Measurements from ENCODE around the gene RNF114.

The RNF114 gene

DNA sequence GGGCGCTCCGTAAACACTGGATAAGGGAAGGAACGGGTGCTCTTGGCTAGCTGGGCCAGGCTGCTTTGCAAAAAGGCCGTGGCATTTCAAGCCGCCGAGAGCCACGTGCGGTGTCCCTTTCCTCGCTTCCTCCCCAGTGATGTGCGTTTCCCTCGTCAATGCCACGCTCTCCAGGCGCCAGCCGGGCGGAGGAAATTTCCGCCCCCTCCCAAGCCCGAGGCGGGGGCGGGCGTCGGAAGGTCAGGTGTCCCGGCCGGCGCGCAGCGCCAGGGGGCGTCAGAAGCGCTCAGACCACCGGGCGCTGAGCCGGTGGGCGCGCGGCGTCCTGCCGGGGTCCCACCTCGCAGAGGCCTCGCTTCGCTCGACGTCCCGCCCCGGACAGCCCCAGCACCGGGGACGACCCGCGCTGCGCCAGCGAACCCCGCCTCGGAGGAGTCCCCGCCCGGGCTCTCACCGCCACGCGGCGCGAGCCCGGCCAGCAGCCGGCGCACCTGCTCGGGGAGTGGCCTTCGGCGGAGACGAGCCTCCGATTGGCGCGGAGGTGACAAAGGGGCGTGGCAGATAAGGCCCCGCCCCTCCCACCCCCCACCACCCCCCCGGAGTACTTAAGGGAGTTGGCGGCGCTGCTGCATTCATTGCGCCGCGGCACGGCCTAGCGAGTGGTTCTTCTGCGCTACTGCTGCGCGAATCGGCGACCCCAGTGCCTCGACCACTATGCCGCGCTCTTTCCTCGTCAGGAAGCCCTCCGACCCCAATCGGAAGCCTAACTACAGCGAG lies 46.3 kb downstream of the RNF114 start, which contains the start of gene SNAI1:
TSS of gene SNAI1 (plus strand) at position 635 of the 777 bp plus-strand sequence. CDS start at position 715, 80 bp downstream.
- H3K4me3 Mint-ChIP-seq, result peak within 1 kb of the TSS; percentile 77

DNA sequence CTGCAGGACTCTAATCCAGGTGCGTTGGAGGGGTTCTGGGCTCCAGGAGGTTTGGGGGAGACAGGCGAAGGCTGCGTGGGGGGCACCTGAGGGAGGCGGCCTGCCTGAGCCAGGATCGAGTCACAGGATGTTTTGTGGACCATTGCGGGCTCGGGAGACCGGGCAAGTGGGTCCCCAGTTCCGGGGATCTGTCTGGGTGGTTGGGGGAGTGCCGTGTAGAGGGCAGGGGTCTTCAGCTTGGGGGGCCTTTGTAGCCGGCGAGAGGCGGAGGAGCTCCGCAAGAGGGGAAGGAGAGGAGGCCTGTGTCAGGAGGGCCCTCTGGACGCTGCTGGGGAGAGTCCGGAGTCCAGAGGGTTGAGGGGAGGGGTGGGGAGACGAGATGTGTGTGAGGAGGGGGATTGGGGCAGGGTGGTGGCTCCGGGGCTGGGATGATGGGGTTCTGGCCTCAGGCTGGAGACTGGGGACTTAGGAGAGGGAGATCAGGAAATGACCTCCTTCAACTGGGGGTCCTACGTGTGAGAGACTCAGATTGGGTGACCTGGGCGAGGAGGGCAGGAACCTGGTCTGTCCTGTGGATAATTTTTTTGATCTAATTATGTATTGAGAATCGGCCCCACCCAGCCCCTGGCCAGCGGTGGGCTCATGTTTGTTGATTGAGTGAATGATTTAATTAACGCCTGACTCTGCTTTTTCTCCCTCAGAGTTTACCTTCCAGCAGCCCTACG lies 47.1 kb downstream of the RNF114 start:
- H3K27me3 Mint-ChIP-seq, result no peaks in the 10 kb centered on the region

More for the DNA sequence above, 46.3 kb downstream of the RNF114 start, which contains the start of gene SNAI1:
- no peaks in the 10 kb centered on the region for H3K36me3 Mint-ChIP-seq
- peaks cover 32% of the 10 kb centered on the region for H3K4me1 Mint-ChIP-seq
- no peaks in the 10 kb centered on the region for H3K9me3 Mint-ChIP-seq
- peak within 1 kb of the TSS; percentile 85 for H3K27ac Mint-ChIP-seq
- H3K27me3 Mint-ChIP-seq, result no peaks in the 10 kb centered on the region

DNA sequence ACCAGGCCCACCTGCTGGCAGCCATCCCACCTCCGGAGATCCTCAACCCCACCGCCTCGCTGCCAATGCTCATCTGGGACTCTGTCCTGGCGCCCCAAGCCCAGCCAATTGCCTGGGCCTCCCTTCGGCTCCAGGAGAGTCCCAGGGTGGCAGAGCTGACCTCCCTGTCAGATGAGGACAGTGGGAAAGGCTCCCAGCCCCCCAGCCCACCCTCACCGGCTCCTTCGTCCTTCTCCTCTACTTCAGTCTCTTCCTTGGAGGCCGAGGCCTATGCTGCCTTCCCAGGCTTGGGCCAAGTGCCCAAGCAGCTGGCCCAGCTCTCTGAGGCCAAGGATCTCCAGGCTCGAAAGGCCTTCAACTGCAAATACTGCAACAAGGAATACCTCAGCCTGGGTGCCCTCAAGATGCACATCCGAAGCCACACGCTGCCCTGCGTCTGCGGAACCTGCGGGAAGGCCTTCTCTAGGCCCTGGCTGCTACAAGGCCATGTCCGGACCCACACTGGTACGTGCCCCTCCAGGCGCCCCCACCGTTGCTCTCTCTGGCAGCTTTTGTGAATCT lies 47.7 kb downstream of the RNF114 start:
- Mint-ChIP-seq H3K27me3 (no peaks in the 10 kb centered on the region), H3K36me3 (no peaks in the 10 kb centered on the region), H3K4me3 (peak overlapping the region; percentile 61), H3K4me1 (peaks cover 32% of the 10 kb centered on the region), H3K9me3 (no peaks in the 10 kb centered on the region), H3K27ac (no peak overlapping the region)

More for the DNA sequence above, 47.1 kb downstream of the RNF114 start:
- no peak overlapping the region for H3K27ac Mint-ChIP-seq
- peaks cover 32% of the 10 kb centered on the region for H3K4me1 Mint-ChIP-seq
- H3K36me3 Mint-ChIP-seq, result no peaks in the 10 kb centered on the region
- peak overlapping the region; percentile 61 for H3K4me3 Mint-ChIP-seq
- H3K9me3 Mint-ChIP-seq, result no peaks in the 10 kb centered on the region

DNA sequence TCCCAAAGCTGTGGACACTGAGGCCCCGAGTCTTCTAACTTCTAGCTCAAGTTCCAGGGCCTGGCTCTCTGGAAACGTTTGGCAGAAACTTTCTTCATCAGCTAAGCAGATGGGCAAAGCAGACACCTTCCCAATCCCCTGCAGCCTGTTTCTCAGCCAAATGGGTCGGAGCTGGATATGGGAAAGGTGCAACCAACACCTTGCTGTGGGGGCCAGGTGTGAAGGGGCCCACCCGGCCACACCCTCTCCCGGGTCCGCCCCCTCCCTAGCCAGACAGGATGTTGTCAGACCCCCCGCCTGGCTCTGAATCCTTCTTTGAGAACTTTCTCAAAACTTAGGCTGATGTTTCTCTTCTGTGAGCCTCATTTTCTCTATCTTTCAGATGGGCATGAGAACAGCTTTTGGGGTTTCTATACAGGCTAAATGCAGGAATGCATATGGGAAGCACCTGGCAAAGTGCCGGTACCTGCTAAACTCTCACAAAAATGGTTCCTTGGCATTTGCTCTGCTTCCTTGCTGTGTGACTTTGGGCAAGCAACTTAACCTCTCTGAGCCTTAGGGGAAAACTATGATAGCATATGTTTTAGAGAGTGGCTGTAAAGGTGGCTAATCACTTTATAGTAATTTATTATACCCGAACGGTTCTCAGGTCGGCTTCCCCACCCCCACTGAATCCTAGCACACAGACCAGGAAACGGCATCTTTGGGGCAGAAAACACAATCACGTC lies 48.4 kb downstream of the RNF114 start:
- Mint-ChIP-seq H3K27me3 (no peaks in the 10 kb centered on the region), H3K4me3 (peak overlapping the region; percentile 15), H3K36me3 (no peaks in the 10 kb centered on the region), H3K4me1 (peaks cover 29% of the 10 kb centered on the region), H3K27ac (no peak overlapping the region), H3K9me3 (no peaks in the 10 kb centered on the region)

DNA sequence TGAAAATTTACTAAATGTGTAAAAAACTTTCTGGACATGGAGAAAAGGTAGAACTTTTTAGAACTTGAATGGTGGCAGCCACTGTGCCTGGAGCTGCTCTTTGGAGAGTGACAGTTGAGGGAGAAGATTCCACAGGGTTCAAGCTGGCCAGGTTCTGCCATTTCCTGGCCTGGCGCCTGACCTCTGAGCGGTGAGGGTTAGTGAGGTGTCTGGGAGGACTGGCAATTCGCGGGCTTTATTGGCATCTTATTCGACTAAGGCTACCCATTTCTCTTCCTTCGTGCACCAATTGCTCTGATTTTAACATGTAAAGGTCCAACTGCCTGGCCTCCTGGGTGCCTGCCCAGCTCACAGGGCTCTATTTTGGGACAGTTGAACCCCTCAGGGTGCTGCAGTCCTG lies 49.0 kb downstream of the RNF114 start:
- no peak overlapping the region for H3K4me3 Mint-ChIP-seq
- H3K27me3 Mint-ChIP-seq, result no peaks in the 10 kb centered on the region
- no peak overlapping the region for H3K27ac Mint-ChIP-seq
- peaks cover 23% of the 10 kb centered on the region for H3K4me1 Mint-ChIP-seq
- no peaks in the 10 kb centered on the region for H3K9me3 Mint-ChIP-seq
- H3K36me3 Mint-ChIP-seq, result no peaks in the 10 kb centered on the region

DNA sequence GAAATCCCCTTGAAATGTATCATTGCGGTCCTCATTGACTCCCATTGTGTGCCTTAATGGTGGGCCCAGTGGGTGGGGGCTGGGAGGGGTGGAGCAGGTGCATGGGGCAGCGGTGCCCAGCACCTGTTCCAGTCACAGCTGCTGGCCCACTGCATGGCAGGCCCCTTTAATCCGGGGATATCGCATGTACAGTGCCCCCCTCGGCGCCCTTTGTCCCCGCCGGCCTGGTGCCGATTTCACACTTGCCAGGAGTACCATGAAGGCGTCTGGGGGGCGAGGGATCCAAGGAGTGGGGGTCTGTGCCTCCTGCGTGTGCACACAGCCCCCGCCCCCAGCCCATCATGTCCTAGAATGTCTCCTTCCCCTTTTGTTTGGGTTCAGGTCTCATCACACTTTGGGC lies 49.4 kb downstream of the RNF114 start:
- Mint-ChIP-seq H3K4me1 (peaks cover 20% of the 10 kb centered on the region), H3K36me3 (no peaks in the 10 kb centered on the region), H3K9me3 (no peaks in the 10 kb centered on the region), H3K4me3 (no peak overlapping the region), H3K27me3 (no peaks in the 10 kb centered on the region), H3K27ac (no peak overlapping the region)

DNA sequence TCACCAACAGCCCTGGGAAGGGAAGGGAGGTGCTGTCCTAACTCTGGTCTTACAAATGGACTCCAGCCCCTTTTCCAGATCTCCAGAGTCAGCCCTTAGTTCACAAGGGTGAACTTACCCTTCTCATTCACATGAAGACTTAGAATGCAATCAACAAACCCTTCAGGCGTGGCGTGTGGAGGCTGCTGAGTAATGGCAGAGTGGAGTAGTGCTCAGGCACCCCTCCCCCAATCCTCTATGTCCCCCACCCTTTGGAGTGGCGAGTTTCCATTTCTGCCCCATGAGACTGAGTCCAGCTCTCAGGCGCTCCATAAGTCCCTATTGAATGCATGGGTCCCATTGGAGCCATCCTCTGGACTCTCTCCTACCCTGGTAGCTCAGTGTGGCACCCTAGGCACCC lies 49.9 kb downstream of the RNF114 start:
- Mint-ChIP-seq H3K36me3 (no peaks in the 10 kb centered on the region), H3K9me3 (no peaks in the 10 kb centered on the region), H3K4me1 (peaks cover 20% of the 10 kb centered on the region), H3K4me3 (no peak overlapping the region), H3K27me3 (no peaks in the 10 kb centered on the region), H3K27ac (no peak overlapping the region)

DNA sequence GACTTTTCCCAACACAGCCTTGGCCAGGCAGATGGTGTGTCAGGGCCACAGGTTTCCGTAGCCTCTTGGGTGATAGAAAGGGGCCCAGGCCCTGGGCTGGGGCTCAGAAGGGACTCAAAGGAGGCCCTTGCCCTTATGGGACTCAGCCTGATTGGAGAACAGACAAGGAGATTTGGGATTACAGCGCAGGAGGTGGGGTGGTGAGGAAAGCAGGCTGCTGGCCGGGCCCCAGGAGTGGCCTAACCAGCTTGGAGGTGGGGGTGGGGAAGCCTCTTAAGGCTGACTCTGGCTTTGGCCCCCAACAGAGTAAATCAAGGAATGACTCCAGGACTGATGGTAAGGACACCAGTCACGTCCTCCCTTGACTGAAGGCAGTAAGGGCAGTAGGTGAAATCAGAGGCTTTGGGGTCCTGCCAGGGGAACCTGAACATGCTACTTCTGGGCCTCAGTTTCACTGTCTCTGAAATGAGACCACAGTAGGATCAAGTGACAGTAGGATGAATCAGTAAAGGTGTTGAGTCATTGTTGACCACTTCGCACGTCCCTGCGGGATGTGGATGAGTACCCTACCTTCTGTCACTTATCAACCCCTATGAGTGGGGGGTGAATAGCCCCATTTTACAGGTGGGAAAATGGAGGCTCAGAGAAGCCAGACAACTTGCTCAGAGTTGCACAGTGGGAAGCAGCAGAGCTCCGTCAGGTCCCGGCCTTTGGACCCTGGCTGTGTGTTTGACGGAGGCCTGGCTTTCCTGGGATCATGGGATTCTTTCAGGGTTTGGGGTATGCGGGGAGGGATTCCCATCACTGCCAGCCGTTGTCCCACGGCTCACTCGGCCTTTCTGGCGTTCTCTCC lies 51.0 kb downstream of the RNF114 start:
- H3K27ac Mint-ChIP-seq, result peak overlapping the region; percentile 59
- no peaks in the 10 kb centered on the region for H3K9me3 Mint-ChIP-seq
- H3K27me3 Mint-ChIP-seq, result no peaks in the 10 kb centered on the region
- H3K36me3 Mint-ChIP-seq, result no peaks in the 10 kb centered on the region
- H3K4me3 Mint-ChIP-seq, result no peak overlapping the region
- peaks cover 15% of the 10 kb centered on the region for H3K4me1 Mint-ChIP-seq

DNA sequence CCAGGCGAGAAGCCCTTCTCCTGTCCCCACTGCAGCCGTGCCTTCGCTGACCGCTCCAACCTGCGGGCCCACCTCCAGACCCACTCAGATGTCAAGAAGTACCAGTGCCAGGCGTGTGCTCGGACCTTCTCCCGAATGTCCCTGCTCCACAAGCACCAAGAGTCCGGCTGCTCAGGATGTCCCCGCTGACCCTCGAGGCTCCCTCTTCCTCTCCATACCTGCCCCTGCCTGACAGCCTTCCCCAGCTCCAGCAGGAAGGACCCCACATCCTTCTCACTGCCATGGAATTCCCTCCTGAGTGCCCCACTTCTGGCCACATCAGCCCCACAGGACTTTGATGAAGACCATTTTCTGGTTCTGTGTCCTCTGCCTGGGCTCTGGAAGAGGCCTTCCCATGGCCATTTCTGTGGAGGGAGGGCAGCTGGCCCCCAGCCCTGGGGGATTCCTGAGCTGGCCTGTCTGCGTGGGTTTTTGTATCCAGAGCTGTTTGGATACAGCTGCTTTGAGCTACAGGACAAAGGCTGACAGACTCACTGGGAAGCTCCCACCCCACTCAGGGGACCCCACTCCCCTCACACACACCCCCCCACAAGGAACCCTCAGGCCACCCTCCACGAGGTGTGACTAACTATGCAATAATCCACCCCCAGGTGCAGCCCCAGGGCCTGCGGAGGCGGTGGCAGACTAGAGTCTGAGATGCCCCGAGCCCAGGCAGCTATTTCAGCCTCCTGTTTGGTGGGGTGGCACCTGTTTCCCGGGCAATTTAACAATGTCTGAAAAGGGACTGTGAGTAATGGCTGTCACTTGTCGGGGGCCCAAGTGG lies 51.9 kb downstream of the RNF114 start:
- Mint-ChIP-seq H3K36me3 (no peaks in the 10 kb centered on the region), H3K27ac (no peak overlapping the region), H3K4me3 (no peak overlapping the region), H3K4me1 (peaks cover 11% of the 10 kb centered on the region), H3K9me3 (no peaks in the 10 kb centered on the region), H3K27me3 (no peaks in the 10 kb centered on the region)

DNA sequence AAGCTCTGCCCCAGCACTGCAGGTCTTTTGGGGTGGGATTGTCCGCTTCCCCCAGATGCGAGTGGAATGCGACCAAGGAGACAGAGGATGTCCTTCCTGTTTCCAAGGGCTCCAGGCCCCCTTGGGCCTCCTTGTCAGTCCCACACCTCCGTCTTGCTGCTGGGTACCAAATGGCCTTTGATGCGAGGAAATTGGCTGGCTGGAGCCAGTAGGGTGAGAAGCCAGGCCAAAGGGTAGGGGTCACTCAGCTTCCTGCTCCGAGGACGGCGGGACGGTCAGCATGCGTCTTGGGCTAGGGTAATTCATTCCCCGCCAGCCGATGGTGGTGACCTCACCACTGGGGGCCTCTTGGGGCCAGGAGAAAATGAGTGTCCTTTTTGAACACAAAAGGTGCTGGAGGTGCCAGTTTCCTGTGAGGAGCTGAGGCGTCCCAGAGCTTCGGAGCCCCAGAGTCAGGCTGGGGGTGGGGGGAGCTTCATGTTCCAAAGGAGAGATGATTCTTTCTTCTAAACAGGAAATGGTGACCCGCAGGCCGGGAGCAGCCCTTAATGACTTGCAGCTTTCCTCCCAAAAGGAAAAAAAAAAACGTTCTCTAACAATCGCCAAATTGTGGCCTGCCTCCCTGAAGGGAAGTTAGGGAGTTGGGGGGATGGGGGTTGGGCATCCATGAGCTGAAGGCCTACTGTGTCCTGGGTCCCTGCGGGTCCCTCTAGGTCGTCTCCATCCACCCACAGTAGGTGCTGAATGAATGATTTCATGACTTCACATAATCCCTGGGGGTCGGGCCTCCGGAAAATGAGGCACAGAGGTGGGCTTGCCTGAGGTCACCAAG lies 53.3 kb downstream of the RNF114 start:
- no peaks in the 10 kb centered on the region for H3K9me3 Mint-ChIP-seq
- H3K27ac Mint-ChIP-seq, result no peak overlapping the region
- H3K36me3 Mint-ChIP-seq, result no peaks in the 10 kb centered on the region
- no peaks in the 10 kb centered on the region for H3K27me3 Mint-ChIP-seq
- no peaks in the 10 kb centered on the region for H3K4me1 Mint-ChIP-seq
- no peak overlapping the region for H3K4me3 Mint-ChIP-seq

DNA sequence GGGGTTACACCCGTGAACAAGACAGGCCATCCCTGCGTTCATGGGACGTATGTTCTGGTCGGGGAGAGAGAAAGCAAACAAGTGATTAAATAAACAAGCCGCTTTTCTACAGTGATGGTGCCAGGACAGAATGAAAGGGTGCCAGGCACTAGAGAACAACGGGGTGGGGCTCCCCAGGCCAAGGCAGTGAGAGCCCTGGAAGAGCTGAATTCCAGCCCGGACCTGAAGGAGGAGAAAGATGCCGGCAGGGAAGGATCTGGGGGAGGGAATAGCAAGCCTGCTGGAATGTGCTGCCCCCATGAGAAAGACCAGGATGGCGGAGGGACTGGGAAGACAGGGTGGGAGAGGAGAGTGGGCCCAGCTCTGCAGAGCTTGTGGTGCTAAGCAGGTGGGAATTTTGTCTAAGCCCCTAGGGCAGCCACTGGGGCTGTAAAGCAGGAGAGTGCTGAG lies 54.1 kb downstream of the RNF114 start:
- Mint-ChIP-seq H3K27me3 (no peaks in the 10 kb centered on the region), H3K4me3 (no peak overlapping the region), H3K4me1 (no peaks in the 10 kb centered on the region), H3K36me3 (no peaks in the 10 kb centered on the region), H3K27ac (no peak overlapping the region), H3K9me3 (no peaks in the 10 kb centered on the region)

DNA sequence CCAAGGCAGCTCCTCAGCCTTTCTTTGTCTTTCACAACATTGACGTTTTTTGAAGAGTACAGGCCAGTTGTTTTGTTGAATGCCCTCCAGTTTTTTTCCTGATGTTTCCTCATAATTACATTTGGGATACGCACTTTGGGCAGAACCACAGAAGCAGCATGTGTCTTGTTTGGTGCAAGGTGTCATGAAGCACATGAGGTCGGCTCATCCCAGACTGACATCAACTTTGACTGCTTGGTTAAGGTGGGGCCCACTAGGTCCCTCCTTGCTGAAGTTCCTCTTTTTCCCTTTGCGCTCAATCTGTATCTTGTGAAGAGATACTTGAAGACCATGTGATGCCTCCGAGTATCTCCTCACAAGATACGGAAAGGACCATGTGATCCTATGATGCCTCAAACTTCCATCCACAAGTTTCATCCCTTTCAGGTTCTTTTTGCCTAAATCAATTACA lies 57.1 kb downstream of the RNF114 start:
- H3K4me3 Mint-ChIP-seq, result no peak overlapping the region
- no peaks in the 10 kb centered on the region for H3K4me1 Mint-ChIP-seq
- H3K36me3 Mint-ChIP-seq, result no peaks in the 10 kb centered on the region
- no peaks in the 10 kb centered on the region for H3K27me3 Mint-ChIP-seq
- no peaks in the 10 kb centered on the region for H3K9me3 Mint-ChIP-seq
- no peak overlapping the region for H3K27ac Mint-ChIP-seq

DNA sequence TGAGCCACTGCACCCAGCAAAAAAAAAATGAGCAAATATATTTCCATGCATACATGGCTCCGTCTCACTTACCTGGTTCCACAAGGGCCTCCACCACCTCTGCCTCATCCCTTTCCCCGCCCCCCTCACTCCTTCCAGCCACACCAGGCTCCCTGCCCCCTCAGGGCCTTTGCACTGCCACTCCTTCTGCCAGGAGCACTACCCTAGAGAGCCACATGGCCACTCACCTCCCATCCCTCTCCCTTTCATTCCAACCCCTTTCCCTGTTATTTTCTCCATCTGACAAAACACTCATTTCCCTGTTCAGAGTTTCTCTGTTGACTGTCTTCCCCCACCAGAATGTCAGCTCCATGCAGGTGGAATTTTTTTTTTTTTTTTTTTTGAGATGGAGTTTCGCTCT lies 59.4 kb downstream of the RNF114 start:
- Mint-ChIP-seq H3K4me1 (no peaks in the 10 kb centered on the region), H3K36me3 (no peaks in the 10 kb centered on the region), H3K4me3 (no peak overlapping the region), H3K9me3 (no peaks in the 10 kb centered on the region), H3K27ac (no peak overlapping the region), H3K27me3 (no peaks in the 10 kb centered on the region)
